ENCODE measurements around the gene MPND.
A peak's percentile ranks its signal among the peaks of the same experiment; 100 is the strongest.

Gene MPND

DNA sequence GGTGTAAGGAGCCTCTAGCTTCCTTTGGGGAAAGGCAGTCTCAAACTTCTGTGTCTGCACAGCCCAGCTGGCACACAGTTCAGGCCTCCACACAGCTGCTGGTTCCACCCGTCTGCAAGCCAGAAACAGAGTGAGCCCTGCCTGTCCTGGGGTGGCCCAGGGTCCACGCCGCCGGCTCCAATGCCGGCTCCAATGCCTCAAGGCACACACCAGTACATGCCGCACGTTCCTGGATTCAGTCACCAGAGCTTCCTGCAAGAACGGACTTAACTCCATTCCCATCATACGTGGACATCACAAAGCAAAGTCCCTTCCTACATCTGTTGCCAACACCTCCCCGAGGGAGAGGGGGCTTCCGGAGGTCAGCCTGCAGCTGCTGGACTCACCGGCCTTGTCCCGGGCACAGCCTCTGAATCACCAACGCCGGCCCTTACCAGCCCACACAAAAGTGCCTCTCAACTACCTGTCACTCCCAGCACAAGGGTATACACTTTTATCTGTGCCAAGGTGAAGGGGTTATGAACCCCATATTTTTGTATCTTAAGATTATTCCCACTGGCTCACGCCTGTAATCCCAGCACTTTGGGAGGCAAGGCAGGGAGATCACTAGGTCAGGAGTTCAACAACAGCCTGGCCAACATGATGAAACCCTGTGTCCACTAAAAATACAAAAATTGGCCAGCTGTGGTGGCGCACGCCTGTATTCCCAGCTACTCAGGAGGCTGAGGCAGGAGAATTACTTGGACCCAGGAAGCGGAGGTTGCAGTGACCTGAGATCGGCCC is 48.5 kb downstream of the MPND start:
- no peaks in the 10 kb centered on the region for H3K27me3 ChIP-seq (ENCODE audit: control insufficient read depth, insufficient read depth, low read length, poor library complexity, severe bottlenecking)
- H3K9me3 ChIP-seq (ENCODE audit: control insufficient read depth, low read length): no peaks in the 10 kb centered on the region
- no peaks in the 10 kb centered on the region for H3K36me3 ChIP-seq (ENCODE audit: control insufficient read depth, insufficient read depth, low read length)
- no peak overlapping the region for H3K4me3 ChIP-seq (ENCODE audit: insufficient read depth, low read depth, low read length)
- H3K27ac ChIP-seq (ENCODE audit: insufficient read depth, low read depth, low read length, poor library complexity, severe bottlenecking): peak overlapping the region; percentile 93
- WGBS, 2 experiments: 85 to 87% methylated on average over 20 of the region's 20 CpGs
- H3K4me1 ChIP-seq (ENCODE audit: control insufficient read depth, insufficient read depth, low read length): peaks cover 82% of the 10 kb centered on the region

GRCh38 chr19:4393947-4394590 is 50.7 kb downstream of the MPND start:
- no peaks in the 10 kb centered on the region for H3K27me3 ChIP-seq (ENCODE audit: control insufficient read depth, insufficient read depth, low read length, poor library complexity, severe bottlenecking)
- H3K4me3 ChIP-seq (ENCODE audit: insufficient read depth, low read depth, low read length): no peak overlapping the region
- H3K27ac ChIP-seq (ENCODE audit: insufficient read depth, low read depth, low read length, poor library complexity, severe bottlenecking): peak overlapping the region; percentile 89
- WGBS, 2 experiments: 29 to 31% methylated on average over 8 of the region's 8 CpGs
- no peaks in the 10 kb centered on the region for H3K36me3 ChIP-seq (ENCODE audit: control insufficient read depth, insufficient read depth, low read length)
- peaks cover 73% of the 10 kb centered on the region for H3K4me1 ChIP-seq (ENCODE audit: control insufficient read depth, insufficient read depth, low read length)
- H3K9me3 ChIP-seq (ENCODE audit: control insufficient read depth, low read length): no peaks in the 10 kb centered on the region

GRCh38 chr19:4396949-4397783 is 53.8 kb downstream of the MPND start:
- 90 to 92% methylated on average over 15 of the region's 15 CpGs for WGBS, 2 experiments
- Histone ChIP-seq H3K36me3 (ENCODE audit: control insufficient read depth, insufficient read depth, low read length) (no peaks in the 10 kb centered on the region), H3K4me1 (ENCODE audit: control insufficient read depth, insufficient read depth, low read length) (peaks cover 48% of the 10 kb centered on the region), H3K9me3 (ENCODE audit: control insufficient read depth, low read length) (no peaks in the 10 kb centered on the region), H3K4me3 (ENCODE audit: insufficient read depth, low read depth, low read length) (no peak overlapping the region), H3K27ac (ENCODE audit: insufficient read depth, low read depth, low read length, poor library complexity, severe bottlenecking) (no peak overlapping the region), H3K27me3 (ENCODE audit: control insufficient read depth, insufficient read depth, low read length, poor library complexity, severe bottlenecking) (no peaks in the 10 kb centered on the region)

GRCh38 chr19:4399812-4400134 is 56.4 kb downstream of the MPND start:
- H3K4me3 ChIP-seq (ENCODE audit: insufficient read depth, low read depth, low read length): peak overlapping the region; percentile 89
- peaks cover 32% of the 10 kb centered on the region for H3K4me1 ChIP-seq (ENCODE audit: control insufficient read depth, insufficient read depth, low read length)
- no peaks in the 10 kb centered on the region for H3K9me3 ChIP-seq (ENCODE audit: control insufficient read depth, low read length)
- no peaks in the 10 kb centered on the region for H3K27me3 ChIP-seq (ENCODE audit: control insufficient read depth, insufficient read depth, low read length, poor library complexity, severe bottlenecking)
- H3K36me3 ChIP-seq (ENCODE audit: control insufficient read depth, insufficient read depth, low read length): no peaks in the 10 kb centered on the region
- no peak overlapping the region for H3K27ac ChIP-seq (ENCODE audit: insufficient read depth, low read depth, low read length, poor library complexity, severe bottlenecking)
- WGBS, 2 experiments: 1% methylated on average over 12 of the region's 12 CpGs

GRCh38 chr19:4400135-4400936 is 57.0 kb downstream of the MPND start, which contains the start of gene SH3GL1:
TSS of gene SH3GL1 (minus strand) at chr19:4400547. CDS start at chr19:4400368, 179 bp downstream.
- 0 to 1% methylated on average over 90 of the region's 90 CpGs for WGBS, 2 experiments
- Histone ChIP-seq H3K4me3 (ENCODE audit: insufficient read depth, low read depth, low read length) (peak within 1 kb of the TSS; percentile 89), H3K36me3 (ENCODE audit: control insufficient read depth, insufficient read depth, low read length) (no peaks in the 10 kb centered on the region), H3K9me3 (ENCODE audit: control insufficient read depth, low read length) (no peaks in the 10 kb centered on the region), H3K4me1 (ENCODE audit: control insufficient read depth, insufficient read depth, low read length) (peaks cover 26% of the 10 kb centered on the region), H3K27me3 (ENCODE audit: control insufficient read depth, insufficient read depth, low read length, poor library complexity, severe bottlenecking) (no peaks in the 10 kb centered on the region), H3K27ac (ENCODE audit: insufficient read depth, low read depth, low read length, poor library complexity, severe bottlenecking) (no peak within 1 kb of the TSS)

- H3K36me3 ChIP-seq (ENCODE audit: control insufficient read depth, insufficient read depth, low read length): no peaks in the 10 kb centered on the region
- peak overlapping the region; percentile 3 for H3K27ac ChIP-seq (ENCODE audit: insufficient read depth, low read depth, low read length, poor library complexity, severe bottlenecking)
- H3K4me3 ChIP-seq (ENCODE audit: insufficient read depth, low read depth, low read length): peak overlapping the region; percentile 5
- 43 to 44% methylated on average over 5 to 8 of the region's 8 CpGs for WGBS, 2 experiments
- peaks cover 25% of the 10 kb centered on the region for H3K4me1 ChIP-seq (ENCODE audit: control insufficient read depth, insufficient read depth, low read length)
- no peaks in the 10 kb centered on the region for H3K27me3 ChIP-seq (ENCODE audit: control insufficient read depth, insufficient read depth, low read length, poor library complexity, severe bottlenecking)
- H3K9me3 ChIP-seq (ENCODE audit: control insufficient read depth, low read length): no peaks in the 10 kb centered on the region
These were observed 58.4 kb downstream of the MPND start for GRCh38 chr19:4401769-4402170.

GRCh38 chr19:4402171-4403004 is 59.0 kb downstream of the MPND start, which contains the start of gene CHAF1A:
TSS of gene CHAF1A (plus strand) at chr19:4402640. CDS start at chr19:4402763, 123 bp downstream.
- Histone ChIP-seq H3K9me3 (ENCODE audit: control insufficient read depth, low read length) (no peaks in the 10 kb centered on the region), H3K27me3 (ENCODE audit: control insufficient read depth, insufficient read depth, low read length, poor library complexity, severe bottlenecking) (no peaks in the 10 kb centered on the region), H3K27ac (ENCODE audit: insufficient read depth, low read depth, low read length, poor library complexity, severe bottlenecking) (peak within 1 kb of the TSS; percentile 72), H3K36me3 (ENCODE audit: control insufficient read depth, insufficient read depth, low read length) (no peaks in the 10 kb centered on the region), H3K4me1 (ENCODE audit: control insufficient read depth, insufficient read depth, low read length) (peaks cover 18% of the 10 kb centered on the region), H3K4me3 (ENCODE audit: insufficient read depth, low read depth, low read length) (peak within 1 kb of the TSS; percentile 89)
- WGBS, 2 experiments: 0% methylated on average over 83 to 84 of the region's 84 CpGs

- Histone ChIP-seq H3K4me3 (ENCODE audit: insufficient read depth, low read depth, low read length) (peak overlapping the region; percentile 89), H3K27ac (ENCODE audit: insufficient read depth, low read depth, low read length, poor library complexity, severe bottlenecking) (peak overlapping the region; percentile 72), H3K4me1 (ENCODE audit: control insufficient read depth, insufficient read depth, low read length) (peaks cover 16% of the 10 kb centered on the region), H3K36me3 (ENCODE audit: control insufficient read depth, insufficient read depth, low read length) (no peaks in the 10 kb centered on the region), H3K27me3 (ENCODE audit: control insufficient read depth, insufficient read depth, low read length, poor library complexity, severe bottlenecking) (no peaks in the 10 kb centered on the region), H3K9me3 (ENCODE audit: control insufficient read depth, low read length) (no peaks in the 10 kb centered on the region)
- 5 to 6% methylated on average over 32 of the region's 32 CpGs for WGBS, 2 experiments
These were observed 59.8 kb downstream of the MPND start for GRCh38 chr19:4403005-4403761.
